Natural killer cell (primary cell): ENCODE data around the gene BAHD1. TPM values are rescaled to one million over a fixed set of nuclear protein-coding genes. Genes with fewer than 3 reads are reported as not detected.

Experiments
- ATAC-seq, 3 donors: fragments of 150-1000 bp in 2 of 3; fragments of 200-7000 bp in 1 of 3; cut with Tn5 transposase; 1 replicate in 1 of 3; 2 replicates in 2 of 3; pipeline ENCODE4 v1.10.0; 2021; ENCODE audit warnings: mild to moderate bottlenecking in 2 of 3, moderate library complexity in 2 of 3
- DNase-seq, 2 donors: peaks; one replicate each; pipeline versions ENCODE4 v3.0.0 to v3.0.0-alpha.2; 2013 to 2021; ENCODE audit warnings: mixed read lengths in 1 of 2
- H3K27ac ChIP-seq: one replicate; pipeline ENCODE4 v1.5.1; 2013; ENCODE audit warnings: mild to moderate bottlenecking, low read length
- H3K27me3 ChIP-seq: one replicate; pipeline ENCODE4 v1.6.1; 2013; ENCODE audit warnings: low read length; ENCODE audit not compliant: control insufficient read depth, insufficient read depth
- H3K36me3 ChIP-seq: one replicate; pipeline ENCODE4 v1.6.1; 2013; ENCODE audit warnings: low read length; ENCODE audit not compliant: control insufficient read depth, insufficient read depth
- H3K4me1 ChIP-seq: one replicate; pipeline ENCODE4 v1.6.1; 2013; ENCODE audit warnings: low read length; ENCODE audit not compliant: control insufficient read depth, insufficient read depth
- H3K4me3 ChIP-seq: one replicate; pipeline ENCODE4 v1.5.1; 2013; ENCODE audit warnings: low read length
- H3K9me3 ChIP-seq: one replicate; pipeline ENCODE4 v1.6.1; 2013; ENCODE audit warnings: low read length; ENCODE audit not compliant: control insufficient read depth, insufficient read depth
- H3K27ac Mint-ChIP-seq, 2 donors: one replicate each; pipeline ENCODE4 v1.8.0; 2022; ENCODE audit warnings: mild to moderate bottlenecking in 2 of 2, mixed read lengths in 2 of 2, moderate library complexity in 1 of 2
- H3K27me3 Mint-ChIP-seq, 2 donors: one replicate each; pipeline ENCODE4 v1.8.0; 2022; ENCODE audit warnings: low read depth in 2 of 2, mixed read lengths in 2 of 2
- H3K36me3 Mint-ChIP-seq: one replicate; pipeline ENCODE4 v1.8.0; 2022; ENCODE audit warnings: mixed read lengths
- H3K4me1 Mint-ChIP-seq, 2 donors: one replicate each; pipeline ENCODE4 v1.8.0; 2022; ENCODE audit warnings: mixed read lengths in 2 of 2
- H3K4me3 Mint-ChIP-seq: one replicate; pipeline ENCODE4 v1.8.0; 2022; ENCODE audit warnings: mild to moderate bottlenecking, moderate library complexity, mixed read lengths
- H3K9me3 Mint-ChIP-seq, 2 donors: one replicate each; pipeline ENCODE4 v1.8.0; 2022; ENCODE audit warnings: mixed read lengths in 2 of 2
- WGBS: methylation state at CpG from one replicate; pipeline ENCODE4 v1.1.7; 2013; ENCODE audit warnings: missing lambda C conversion rate; ENCODE audit not compliant: insufficient coverage; 5-methylcytosine and 5-hydroxymethylcytosine counted together
- intact Hi-C: fragments of 100-400 bp; cut with micrococcal nuclease; formaldehyde crosslinking; loops from one replicate; pipeline ENCODE4 v1.14.2; 2022
- total RNA-seq, 4 donors: library from RNA; stranded (reverse); fragments of 120-200 nt in 1 of 4; gene quantifications; one replicate each; pipeline versions ENCODE4 v1.2.3 to v1.2.4, GENCODE V29; 2013 to 2022
- TF ChIP-seq, protein P1 (sequence below): fragments of 200-600 bp; IDR thresholded peaks from one replicate; pipeline ENCODE4 v1.8.0; 2022; ENCODE audit warnings: antibody characterized with exemption

BAHD1 gene
- total RNA-seq, 3 donors from 2014 or later (not counting 1 experiment from before 2014, with no cell fraction given): 29.4 to 48.9 (median 41.8) TPM

DNA sequence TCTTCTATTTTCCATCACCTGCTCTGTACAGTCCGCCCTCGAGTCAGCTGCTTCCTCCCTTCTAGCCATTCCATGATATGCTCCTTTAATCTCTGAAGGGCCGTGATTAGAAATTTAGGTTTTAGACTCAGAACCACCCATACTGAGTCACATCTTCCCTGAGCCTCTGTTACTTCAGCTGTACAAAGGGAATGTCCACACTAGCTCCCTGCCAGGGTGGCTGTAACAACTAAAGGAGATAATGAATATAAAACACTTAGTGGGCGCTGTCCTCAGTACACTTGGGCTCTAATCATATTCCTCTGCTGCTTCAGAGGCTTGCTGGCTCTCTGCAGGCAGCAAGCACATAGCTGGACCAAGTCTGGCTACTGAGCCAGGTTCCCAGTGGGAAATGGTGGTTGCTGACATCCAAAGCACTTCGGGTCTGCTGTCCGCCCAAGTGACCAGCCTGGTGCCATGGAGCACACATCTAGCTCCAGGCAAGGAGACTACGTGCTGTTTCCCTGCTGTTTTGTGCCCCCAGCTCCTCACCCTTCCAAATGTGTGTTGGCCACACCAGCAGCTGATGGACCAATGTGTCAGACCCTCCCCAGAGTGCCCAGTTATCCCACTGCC, 29.1 kb downstream of the BAHD1 start:
- Histone ChIP-seq H3K27ac (peak overlapping the region; percentile 82), H3K4me1 (peaks cover 21% of the 10 kb centered on the region), H3K27me3 (no peaks in the 10 kb centered on the region), H3K9me3 (no peaks in the 10 kb centered on the region), H3K36me3 (peaks cover 16% of the 10 kb centered on the region), H3K4me3 (no peak overlapping the region)
- intact Hi-C loops: loop anchor here (2.0 kb wide), 1 partner anchor 15 kb away; no protein-coding TSS in a partner anchor
- H3K4me3 Mint-ChIP-seq: peak overlapping the region; percentile 64
- WGBS: 95% methylated on average over 7 of the region's 7 CpGs
- peak overlapping the region; percentile 35 to 58 for H3K27ac Mint-ChIP-seq
- H3K36me3 Mint-ChIP-seq: no peaks in the 10 kb centered on the region
- ATAC-seq (no peak), DNase-seq (peak in 1 of 2 donors; percentile 20)
- no peaks in the 10 kb centered on the region for H3K27me3 Mint-ChIP-seq
- peaks cover 7 to 14% of the 10 kb centered on the region in 2 donors for H3K4me1 Mint-ChIP-seq
- TF ChIP-seq, protein P1, sequence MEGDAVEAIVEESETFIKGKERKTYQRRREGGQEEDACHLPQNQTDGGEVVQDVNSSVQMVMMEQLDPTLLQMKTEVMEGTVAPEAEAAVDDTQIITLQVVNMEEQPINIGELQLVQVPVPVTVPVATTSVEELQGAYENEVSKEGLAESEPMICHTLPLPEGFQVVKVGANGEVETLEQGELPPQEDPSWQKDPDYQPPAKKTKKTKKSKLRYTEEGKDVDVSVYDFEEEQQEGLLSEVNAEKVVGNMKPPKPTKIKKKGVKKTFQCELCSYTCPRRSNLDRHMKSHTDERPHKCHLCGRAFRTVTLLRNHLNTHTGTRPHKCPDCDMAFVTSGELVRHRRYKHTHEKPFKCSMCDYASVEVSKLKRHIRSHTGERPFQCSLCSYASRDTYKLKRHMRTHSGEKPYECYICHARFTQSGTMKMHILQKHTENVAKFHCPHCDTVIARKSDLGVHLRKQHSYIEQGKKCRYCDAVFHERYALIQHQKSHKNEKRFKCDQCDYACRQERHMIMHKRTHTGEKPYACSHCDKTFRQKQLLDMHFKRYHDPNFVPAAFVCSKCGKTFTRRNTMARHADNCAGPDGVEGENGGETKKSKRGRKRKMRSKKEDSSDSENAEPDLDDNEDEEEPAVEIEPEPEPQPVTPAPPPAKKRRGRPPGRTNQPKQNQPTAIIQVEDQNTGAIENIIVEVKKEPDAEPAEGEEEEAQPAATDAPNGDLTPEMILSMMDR: no peak
- no peaks in the 10 kb centered on the region for H3K9me3 Mint-ChIP-seq

DNA sequence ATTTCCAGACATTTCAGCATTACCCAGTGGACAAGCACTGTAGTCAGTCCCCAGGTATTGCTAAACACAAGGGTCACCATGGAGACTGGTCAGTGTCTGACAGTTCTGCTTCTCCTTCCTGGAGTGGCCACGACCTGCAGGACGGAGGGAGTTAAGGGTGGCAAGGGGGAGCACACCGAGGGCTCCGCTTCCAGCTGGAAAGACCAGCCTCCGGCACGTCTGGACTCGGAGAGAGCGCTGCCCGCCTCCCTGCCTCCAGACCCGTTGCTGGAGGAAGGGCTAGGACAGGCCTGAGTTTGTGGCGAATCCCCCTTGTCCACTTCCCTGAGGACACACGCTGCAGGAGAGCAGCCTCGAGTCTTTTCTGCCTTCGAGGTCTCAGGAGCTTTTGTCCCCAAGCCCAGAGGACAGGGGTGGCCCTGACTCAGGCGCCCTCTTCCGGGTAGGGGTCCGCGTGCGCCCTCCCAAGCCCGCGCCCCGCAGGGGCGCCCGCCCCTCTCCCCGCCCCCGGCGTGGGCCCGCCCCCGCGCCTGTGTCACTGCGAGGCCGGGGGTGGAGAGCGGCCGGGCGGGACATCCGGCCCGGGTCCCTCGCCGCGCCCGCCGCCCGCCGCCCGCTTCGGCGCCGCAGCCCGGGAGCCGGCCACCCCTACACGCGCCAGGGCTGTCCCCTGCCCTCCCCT, 29.8 kb downstream of the BAHD1 start, which contains the start of gene CHST14:
Gene CHST14 (plus strand): TSS at position 562 of the 682 bp plus-strand sequence. CDS start 230 bp downstream, outside the sequence.
- Histone ChIP-seq H3K4me1 (peaks cover 21% of the 10 kb centered on the region), H3K27ac (peak within 1 kb of the TSS; percentile 82), H3K36me3 (peaks cover 9% of the 10 kb centered on the region), H3K4me3 (peak within 1 kb of the TSS; percentile 54), H3K9me3 (no peaks in the 10 kb centered on the region), H3K27me3 (no peaks in the 10 kb centered on the region)
- Mint-ChIP-seq H3K4me1 (peaks cover 7 to 14% of the 10 kb centered on the region in 2 donors), H3K27ac (peak within 1 kb of the TSS; percentile 73 to 89), H3K9me3 (no peaks in the 10 kb centered on the region), H3K36me3 (no peaks in the 10 kb centered on the region), H3K4me3 (peak within 1 kb of the TSS; percentile 89), H3K27me3 (no peaks in the 10 kb centered on the region)
- ATAC-seq: peak; percentile 84 to 90 (median 88)
- peak; percentile 56 to 77 for DNase-seq
- WGBS: 8% methylated on average over 52 of the region's 52 CpGs
- intact Hi-C loops: loop anchor here (2.0 kb wide), 1 partner anchor 16 kb away; no protein-coding TSS in a partner anchor
- TF ChIP-seq, protein P1: no peak

DNA sequence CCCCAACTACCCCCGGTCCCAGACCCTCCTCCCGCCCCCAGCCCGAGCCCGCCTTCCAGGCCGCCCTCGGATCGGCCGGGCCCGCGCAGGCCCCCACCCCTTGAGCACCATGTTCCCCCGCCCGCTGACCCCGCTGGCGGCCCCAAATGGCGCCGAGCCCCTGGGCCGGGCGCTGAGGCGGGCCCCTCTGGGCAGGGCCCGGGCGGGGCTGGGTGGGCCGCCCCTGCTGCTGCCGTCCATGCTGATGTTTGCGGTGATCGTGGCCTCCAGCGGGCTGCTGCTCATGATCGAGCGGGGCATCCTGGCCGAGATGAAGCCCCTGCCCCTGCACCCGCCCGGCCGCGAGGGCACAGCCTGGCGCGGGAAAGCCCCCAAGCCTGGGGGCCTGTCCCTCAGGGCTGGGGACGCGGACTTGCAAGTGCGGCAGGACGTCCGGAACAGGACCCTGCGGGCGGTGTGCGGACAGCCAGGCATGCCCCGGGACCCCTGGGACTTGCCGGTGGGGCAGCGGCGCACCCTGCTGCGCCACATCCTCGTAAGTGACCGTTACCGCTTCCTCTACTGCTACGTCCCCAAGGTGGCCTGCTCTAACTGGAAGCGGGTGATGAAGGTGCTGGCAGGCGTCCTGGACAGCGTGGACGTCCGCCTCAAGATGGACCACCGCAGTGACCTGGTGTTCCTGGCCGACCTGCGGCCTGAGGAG, 30.5 kb downstream of the BAHD1 start:
- peak overlapping the region; percentile 59 for H3K27ac ChIP-seq
- no peaks in the 10 kb centered on the region for H3K9me3 Mint-ChIP-seq
- peak overlapping the region; percentile 54 for H3K4me3 ChIP-seq
- H3K4me1 ChIP-seq: peaks cover 21% of the 10 kb centered on the region
- H3K4me1 Mint-ChIP-seq: peaks cover 7 to 14% of the 10 kb centered on the region in 2 donors
- H3K27me3 Mint-ChIP-seq: no peaks in the 10 kb centered on the region
- TF ChIP-seq, protein P1: no peak
- DNase-seq: peak; percentile 47 to 52
- H3K36me3 ChIP-seq: peaks cover 4% of the 10 kb centered on the region
- peak overlapping the region; percentile 89 for H3K4me3 Mint-ChIP-seq
- no peaks in the 10 kb centered on the region for H3K36me3 Mint-ChIP-seq
- intact Hi-C loops: loop anchor here (2.0 kb wide), 1 partner anchor 16 kb away; no protein-coding TSS in a partner anchor
- peak overlapping the region; percentile 73 to 89 for H3K27ac Mint-ChIP-seq
- no peaks in the 10 kb centered on the region for H3K9me3 ChIP-seq
- ATAC-seq: peak; percentile 52 to 60 (median 58)
- H3K27me3 ChIP-seq: no peaks in the 10 kb centered on the region
- WGBS: under 1% methylated on average over 58 of the region's 60 CpGs
